ENCODE data around the gene SOBP.

SOBP gene

DNA sequence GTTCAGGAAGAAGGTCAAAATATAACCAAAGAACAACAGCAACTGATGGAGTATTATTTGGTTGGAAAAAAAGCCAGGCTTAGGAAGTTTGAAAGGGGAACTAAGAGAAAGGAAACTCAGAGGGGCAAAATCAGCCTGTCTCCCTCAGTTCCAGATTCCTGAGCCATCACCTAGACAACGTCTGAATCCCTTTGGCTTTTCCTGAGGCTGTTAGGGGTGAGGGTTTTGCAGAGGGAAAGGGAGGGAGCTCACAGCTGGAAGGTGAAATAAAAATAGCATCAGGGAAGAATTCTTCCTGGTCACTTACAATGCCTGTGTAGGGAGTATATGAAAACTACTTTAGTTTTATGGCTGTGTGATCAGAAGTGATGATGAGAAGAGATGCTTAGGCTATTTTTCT lies 100.5 kb downstream of the SOBP start:
- TF ChIP-seq, protein P1, sequence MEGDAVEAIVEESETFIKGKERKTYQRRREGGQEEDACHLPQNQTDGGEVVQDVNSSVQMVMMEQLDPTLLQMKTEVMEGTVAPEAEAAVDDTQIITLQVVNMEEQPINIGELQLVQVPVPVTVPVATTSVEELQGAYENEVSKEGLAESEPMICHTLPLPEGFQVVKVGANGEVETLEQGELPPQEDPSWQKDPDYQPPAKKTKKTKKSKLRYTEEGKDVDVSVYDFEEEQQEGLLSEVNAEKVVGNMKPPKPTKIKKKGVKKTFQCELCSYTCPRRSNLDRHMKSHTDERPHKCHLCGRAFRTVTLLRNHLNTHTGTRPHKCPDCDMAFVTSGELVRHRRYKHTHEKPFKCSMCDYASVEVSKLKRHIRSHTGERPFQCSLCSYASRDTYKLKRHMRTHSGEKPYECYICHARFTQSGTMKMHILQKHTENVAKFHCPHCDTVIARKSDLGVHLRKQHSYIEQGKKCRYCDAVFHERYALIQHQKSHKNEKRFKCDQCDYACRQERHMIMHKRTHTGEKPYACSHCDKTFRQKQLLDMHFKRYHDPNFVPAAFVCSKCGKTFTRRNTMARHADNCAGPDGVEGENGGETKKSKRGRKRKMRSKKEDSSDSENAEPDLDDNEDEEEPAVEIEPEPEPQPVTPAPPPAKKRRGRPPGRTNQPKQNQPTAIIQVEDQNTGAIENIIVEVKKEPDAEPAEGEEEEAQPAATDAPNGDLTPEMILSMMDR (IDR thresholded peaks at IDR 0.05; ENCODE audit: extremely low read depth, missing control alignments): no peak
- no peak for DNase-seq (ENCODE audit: low spot score)

- no peak for DNase-seq (ENCODE audit: low spot score)
- TF ChIP-seq, protein P1 (IDR thresholded peaks at IDR 0.05; ENCODE audit: extremely low read depth, missing control alignments): no peak
These were observed 101.4 kb downstream of the SOBP start for GRCh38 chr6:107591346-107591745.

- DNase-seq (ENCODE audit: low spot score): no peak
- TF ChIP-seq, protein P1 (IDR thresholded peaks at IDR 0.05; ENCODE audit: extremely low read depth, missing control alignments): no peak
These were observed 102.9 kb downstream of the SOBP start for GRCh38 chr6:107592806-107593205.

- TF ChIP-seq, protein P1 (IDR thresholded peaks at IDR 0.05; ENCODE audit: extremely low read depth, missing control alignments): no peak
- DNase-seq (ENCODE audit: low spot score): no peak
These were observed 104.8 kb downstream of the SOBP start for GRCh38 chr6:107594736-107595135.

- TF ChIP-seq, protein P1 (IDR thresholded peaks at IDR 0.05; ENCODE audit: extremely low read depth, missing control alignments): no peak
These were observed 108.2 kb downstream of the SOBP start for GRCh38 chr6:107598091-107598490.

GRCh38 chr6:107599043-107599442 lies 109.1 kb downstream of the SOBP start:
- DNase-seq (ENCODE audit: low spot score): no peak
- TF ChIP-seq, protein P1 (IDR thresholded peaks at IDR 0.05; ENCODE audit: extremely low read depth, missing control alignments): no peak

More at GRCh38 chr6:107598091-107598490, 108.2 kb downstream of the SOBP start:
- DNase-seq (ENCODE audit: low spot score): no peak

DNA sequence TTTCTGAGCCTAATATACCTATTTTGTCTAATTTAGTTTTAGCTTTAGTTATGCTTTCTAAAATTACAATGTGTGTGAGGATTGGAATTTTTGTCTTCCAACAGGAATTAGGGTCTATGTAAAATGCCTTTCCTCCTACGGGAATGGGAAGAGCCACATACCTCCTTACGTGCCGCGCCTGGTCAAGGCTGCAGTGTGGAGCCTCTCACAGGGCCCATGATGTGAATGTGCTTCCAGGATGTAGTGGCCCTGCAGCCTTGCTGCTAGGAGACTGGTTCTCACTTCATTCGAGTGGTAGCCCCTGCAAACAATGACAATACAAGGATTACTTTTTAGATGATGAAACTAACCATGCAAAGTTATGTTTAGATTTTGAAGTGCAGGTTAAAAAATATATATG lies 110.2 kb downstream of the SOBP start:
- TF ChIP-seq, protein P1 (IDR thresholded peaks at IDR 0.05; ENCODE audit: extremely low read depth, missing control alignments): no peak
- no peak for DNase-seq (ENCODE audit: low spot score)

All from GM20000 (cell line).